PC-3 (cell line): ENCODE data around the gene NPEPPS. TPM values are rescaled to one million over a fixed set of nuclear protein-coding genes. Genes with fewer than 3 reads are reported as not detected.

Experiments
- ATAC-seq: fragments of 200-7000 bp; cut with Tn5 transposase; 2 replicates; pipeline ENCODE4 v1.9.1; 2020; ENCODE audit warnings: mild to moderate bottlenecking, moderate library complexity
- BruUV-seq: library from RNA; stranded (reverse); fragments of 400-500 nt; replicated peaks from 2 replicates; lab custom pipeline; 2021; lab: Mats Ljungman, UMichigan
- CTCF ChIA-PET: fragments of 300-600 bp; sonication (Branson Sonifier 250); formaldehyde crosslinking; loops from one replicate; lab custom pipeline; 2022; ENCODE audit warnings: antibody characterized with exemption; lab: Charles Lee
- POLR2A ChIA-PET: fragments of 300-600 bp; sonication (Branson Sonifier 250); formaldehyde crosslinking; loops from one replicate; lab custom pipeline; 2022; ENCODE audit warnings: antibody characterized with exemption; ENCODE audit not compliant: unreplicated experiment; lab: Charles Lee
- DNase-seq: peaks from one replicate; pipeline ENCODE4 v3.0.0-alpha.2; 2015
- H2AFZ ChIP-seq: fragments of 300-600 bp; sonication (generic); 2 replicates; pipeline ENCODE4 v1.6.0; 2016; ENCODE audit warnings: antibody characterized with exemption, low read length
- H3F3A ChIP-seq: fragments of 300-600 bp; sonication (generic); one replicate; pipeline ENCODE4 v1.6.0; 2017; ENCODE audit warnings: antibody characterized with exemption, low read length, control low read depth, mild to moderate bottlenecking; ENCODE audit not compliant: unreplicated experiment
- H3K27ac ChIP-seq: fragments of 300-600 bp; sonication (generic); 2 replicates; pipeline ENCODE4 v1.5.1; 2016; ENCODE audit warnings: mild to moderate bottlenecking, low read length
- H3K27me3 ChIP-seq: fragments of 300-600 bp; sonication (generic); 2 replicates; pipeline ENCODE4 v1.6.1; 2016; ENCODE audit warnings: low read length, mixed read lengths
- H3K36me3 ChIP-seq: fragments of 300-600 bp; sonication (generic); 2 replicates; pipeline ENCODE4 v1.6.1; 2016; ENCODE audit warnings: low read depth, mixed run types, low read length, mixed read lengths
- H3K4me1 ChIP-seq: fragments of 300-600 bp; sonication (generic); 2 replicates; pipeline ENCODE4 v1.5.1; 2016; ENCODE audit warnings: low read length; ENCODE audit not compliant: insufficient read depth
- H3K4me2 ChIP-seq: fragments of 300-600 bp; sonication (generic); 2 replicates; pipeline ENCODE4 v1.6.0; 2016; ENCODE audit warnings: low read length
- H3K4me3 ChIP-seq: fragments of 300-600 bp; sonication (generic); 2 replicates; pipeline ENCODE4 v1.5.1; 2016; ENCODE audit warnings: mild to moderate bottlenecking, low read length, mixed read lengths
- H3K79me2 ChIP-seq: fragments of 300-600 bp; sonication (generic); 2 replicates; pipeline ENCODE4 v1.6.1; 2017; ENCODE audit warnings: low read length, mixed read lengths
- H3K9ac ChIP-seq: fragments of 300-600 bp; sonication (generic); 2 replicates; pipeline ENCODE4 v1.6.0; 2016; ENCODE audit warnings: mild to moderate bottlenecking, low read length
- H3K9me2 ChIP-seq: fragments of 300-600 bp; sonication (generic); replicated peaks from 2 replicates; pipeline ENCODE4 v1.6.1; 2016; ENCODE audit warnings: mixed run types, low read length, mixed read lengths
- H3K9me3 ChIP-seq: fragments of 300-600 bp; sonication (generic); 2 replicates; pipeline ENCODE4 v1.6.1; 2016; ENCODE audit warnings: low read length, mixed read lengths
- H4K20me1 ChIP-seq: fragments of 300-600 bp; sonication (generic); 2 replicates; pipeline ENCODE4 v1.6.1; 2016; ENCODE audit warnings: low read length, mixed read lengths
- EZH2 ChIP-seq: fragments of 300-600 bp; sonication (generic); IDR thresholded peaks from one replicate; pipeline ENCODE4 v1.6.1; 2017; ENCODE audit warnings: antibody characterized with exemption, mild to moderate bottlenecking, low read length; ENCODE audit not compliant: unreplicated experiment
- EZH2phosphoT487 ChIP-seq: fragments of 300-600 bp; sonication (generic); IDR thresholded peaks from 2 replicates; pipeline ENCODE4 v1.6.1; 2018; ENCODE audit warnings: mild to moderate bottlenecking, antibody characterized with exemption, low read length, borderline replicate concordance
- intact Hi-C: fragments of 100-400 bp; cut with micrococcal nuclease; formaldehyde crosslinking; loops from 2 replicates; pipeline ENCODE4 v1.9.0; 2023
- total RNA-seq: library from RNA; depleted of rRNA; stranded (reverse); fragments of >200 nt; gene quantifications from 2 replicates; pipeline ENCODE4 v1.2.3, GENCODE V29; 2014
- TF ChIP-seq, protein P1 (sequence below): fragments of 300-600 bp; sonication (generic); conservative IDR thresholded peaks from 2 replicates; pipeline ENCODE4 v1.5.1; 2017; ENCODE audit warnings: antibody characterized with exemption, low read depth, mild to moderate bottlenecking, low read length

NPEPPS gene
- total RNA-seq, 1 experiment from 2014 or later: 112 TPM

DNA sequence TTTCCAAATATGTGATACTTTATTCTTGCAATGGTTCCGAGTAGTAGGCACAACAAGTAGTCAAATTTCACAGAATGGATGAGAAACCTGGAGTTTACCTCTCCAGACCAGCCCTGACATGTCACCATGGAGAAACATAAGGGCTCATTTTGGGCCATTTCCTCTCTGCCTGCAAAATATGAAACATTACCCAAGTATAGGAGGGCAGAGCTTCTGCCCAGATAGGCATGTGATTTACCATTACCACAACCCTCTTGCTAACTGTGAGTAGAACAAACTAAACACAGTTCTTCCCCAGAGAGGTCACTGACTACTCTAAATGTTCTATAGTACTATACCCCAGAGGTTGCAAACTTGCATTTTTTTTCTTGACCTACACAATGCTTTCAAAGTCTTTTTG is 103.1 kb downstream of the NPEPPS start:
- Histone ChIP-seq H3K27me3 (no peaks in the 10 kb centered on the region), H3K79me2 (no peaks in the 10 kb centered on the region), H3K9me3 (no peaks in the 10 kb centered on the region), H3K9ac (no peak overlapping the region), H3F3A (no peaks in the 10 kb centered on the region), H4K20me1 (no peaks in the 10 kb centered on the region), H3K27ac (no peak overlapping the region), H2AFZ (no peak overlapping the region), H3K9me2 (no peaks in the 10 kb centered on the region), H3K4me3 (no peak overlapping the region), H3K4me1 (no peaks in the 10 kb centered on the region), H3K36me3 (no peaks in the 10 kb centered on the region), H3K4me2 (no peak overlapping the region)
- ATAC-seq (no peak), DNase-seq (no peak)
- intact Hi-C loops: no loop called here
- ChIA-PET POLR2A (no interaction called here), CTCF (no interaction called here)
- TF ChIP-seq EZH2: no peak
- no peak for TF ChIP-seq EZH2phosphoT487
- TF ChIP-seq, protein P1, sequence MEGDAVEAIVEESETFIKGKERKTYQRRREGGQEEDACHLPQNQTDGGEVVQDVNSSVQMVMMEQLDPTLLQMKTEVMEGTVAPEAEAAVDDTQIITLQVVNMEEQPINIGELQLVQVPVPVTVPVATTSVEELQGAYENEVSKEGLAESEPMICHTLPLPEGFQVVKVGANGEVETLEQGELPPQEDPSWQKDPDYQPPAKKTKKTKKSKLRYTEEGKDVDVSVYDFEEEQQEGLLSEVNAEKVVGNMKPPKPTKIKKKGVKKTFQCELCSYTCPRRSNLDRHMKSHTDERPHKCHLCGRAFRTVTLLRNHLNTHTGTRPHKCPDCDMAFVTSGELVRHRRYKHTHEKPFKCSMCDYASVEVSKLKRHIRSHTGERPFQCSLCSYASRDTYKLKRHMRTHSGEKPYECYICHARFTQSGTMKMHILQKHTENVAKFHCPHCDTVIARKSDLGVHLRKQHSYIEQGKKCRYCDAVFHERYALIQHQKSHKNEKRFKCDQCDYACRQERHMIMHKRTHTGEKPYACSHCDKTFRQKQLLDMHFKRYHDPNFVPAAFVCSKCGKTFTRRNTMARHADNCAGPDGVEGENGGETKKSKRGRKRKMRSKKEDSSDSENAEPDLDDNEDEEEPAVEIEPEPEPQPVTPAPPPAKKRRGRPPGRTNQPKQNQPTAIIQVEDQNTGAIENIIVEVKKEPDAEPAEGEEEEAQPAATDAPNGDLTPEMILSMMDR: no peak
- BruUV-seq: no TSS peak

DNA sequence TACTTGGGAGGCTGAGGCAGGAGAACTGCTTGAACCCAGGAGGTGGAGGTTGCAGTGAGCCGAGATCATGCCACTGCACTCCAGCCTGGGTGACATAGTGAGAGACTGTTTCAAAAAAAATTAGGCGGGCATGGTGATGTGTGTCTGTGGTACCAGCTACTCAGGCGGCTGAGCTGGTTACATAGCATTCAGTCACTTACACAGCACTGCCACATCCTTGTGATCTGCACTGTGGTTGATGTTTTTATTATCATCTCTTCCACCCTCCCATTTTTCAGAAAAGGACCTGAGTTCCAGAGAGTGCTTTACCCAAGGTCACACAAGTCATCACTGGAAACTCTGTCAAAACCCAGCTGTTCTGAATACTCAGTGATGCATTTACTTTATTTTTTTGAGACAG is 104.0 kb downstream of the NPEPPS start:
- Histone ChIP-seq H2AFZ (no peak overlapping the region), H3K4me1 (no peaks in the 10 kb centered on the region), H3K27ac (no peak overlapping the region), H3K4me3 (no peak overlapping the region), H3K9me3 (no peaks in the 10 kb centered on the region), H4K20me1 (no peaks in the 10 kb centered on the region), H3K27me3 (no peaks in the 10 kb centered on the region), H3K4me2 (no peak overlapping the region), H3F3A (no peaks in the 10 kb centered on the region), H3K79me2 (no peaks in the 10 kb centered on the region), H3K9me2 (no peaks in the 10 kb centered on the region), H3K9ac (no peak overlapping the region), H3K36me3 (no peaks in the 10 kb centered on the region)
- ChIA-PET CTCF (no interaction called here), POLR2A (no interaction called here)
- no peak for DNase-seq
- no peak for ATAC-seq
- TF ChIP-seq, protein P1: no peak
- no TSS peak for BruUV-seq
- intact Hi-C loops: no loop called here

DNA sequence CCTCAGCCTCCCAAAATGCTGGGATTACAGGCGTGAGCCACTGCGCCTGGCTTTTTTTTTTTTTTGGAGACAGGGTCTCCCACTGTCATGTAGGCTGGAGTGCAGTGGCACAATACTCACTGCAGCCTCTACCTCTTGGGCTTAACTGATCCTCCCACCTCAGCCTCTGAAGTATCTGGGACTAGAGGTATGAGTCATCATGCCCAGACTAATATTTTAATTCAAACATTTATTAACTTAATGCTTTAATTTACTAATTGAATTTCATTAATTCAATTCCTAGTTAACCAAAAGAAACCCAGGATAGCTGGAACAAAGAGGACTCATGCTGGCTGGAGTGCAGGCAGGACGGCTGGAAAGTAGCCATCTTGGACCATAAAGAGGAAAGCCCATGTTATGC is 104.8 kb downstream of the NPEPPS start:
- Histone ChIP-seq H3K4me2 (no peak overlapping the region), H3K9me3 (no peaks in the 10 kb centered on the region), H3K27ac (no peak overlapping the region), H4K20me1 (no peaks in the 10 kb centered on the region), H3K4me1 (no peaks in the 10 kb centered on the region), H3K9me2 (no peaks in the 10 kb centered on the region), H3K79me2 (no peaks in the 10 kb centered on the region), H3F3A (no peaks in the 10 kb centered on the region), H2AFZ (no peak overlapping the region), H3K36me3 (no peaks in the 10 kb centered on the region), H3K9ac (no peak overlapping the region), H3K4me3 (no peak overlapping the region), H3K27me3 (no peaks in the 10 kb centered on the region)
- intact Hi-C loops: no loop called here
- DNase-seq (no peak), ATAC-seq (no peak)
- ChIA-PET CTCF (no interaction called here), POLR2A (no interaction called here)
- TF ChIP-seq, protein P1: no peak
- no peak for TF ChIP-seq EZH2
- no peak for TF ChIP-seq EZH2phosphoT487
- no TSS peak for BruUV-seq
